Renal pelvis (tissue), 4 donors: ENCODE results near the gene LAPTM5. TPM values are rescaled to one million over a fixed set of nuclear protein-coding genes. Genes with fewer than 3 reads are reported as not detected.
A peak's percentile ranks its signal among the peaks of the same experiment; 100 is the strongest.

Source experiments
- DNase-seq: peaks from one replicate; pipeline ENCODE4 v3.0.0-alpha.2; 2013
- polyA plus RNA-seq, 3 donors: library from polyadenylated mRNA; unstranded; fragments of 120-200 nt; gene quantifications; one replicate each; pipeline ENCODE4 v1.2.1, GENCODE V29; 2013; ENCODE audit not compliant: insufficient read length in 3 of 3

The LAPTM5 gene
- polyA plus RNA-seq, 3 donors: 10.6 to 18.3 (median 12.9) TPM

DNA sequence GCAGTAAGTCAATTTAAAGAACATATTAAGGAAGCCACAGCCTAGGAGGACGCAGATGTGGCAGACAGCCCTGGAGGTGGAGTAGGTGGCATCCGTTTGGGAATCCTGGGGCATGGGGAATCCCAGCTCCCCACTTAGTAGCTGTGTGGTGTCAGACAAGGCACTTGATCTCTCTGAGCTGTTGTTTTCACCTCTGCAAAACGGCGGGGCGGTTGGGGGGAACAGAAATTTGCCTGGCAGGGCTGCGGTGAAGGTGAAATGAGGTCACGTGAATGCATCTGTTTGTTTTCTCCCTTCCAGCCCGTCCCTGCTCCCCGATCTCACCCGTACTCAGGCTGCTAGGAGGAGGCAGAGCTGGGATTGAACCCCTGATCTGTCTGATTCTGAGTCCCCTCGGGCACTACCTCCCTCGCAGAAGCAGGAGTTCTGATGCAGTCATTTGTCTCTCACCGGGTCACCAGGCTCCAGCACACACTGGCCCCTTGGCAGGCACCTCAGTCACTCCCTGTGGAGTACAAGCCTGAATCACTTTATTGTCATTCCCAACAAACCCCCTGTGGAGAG lies 2.2 kb upstream of the LAPTM5 start:
- no peak for DNase-seq

DNA sequence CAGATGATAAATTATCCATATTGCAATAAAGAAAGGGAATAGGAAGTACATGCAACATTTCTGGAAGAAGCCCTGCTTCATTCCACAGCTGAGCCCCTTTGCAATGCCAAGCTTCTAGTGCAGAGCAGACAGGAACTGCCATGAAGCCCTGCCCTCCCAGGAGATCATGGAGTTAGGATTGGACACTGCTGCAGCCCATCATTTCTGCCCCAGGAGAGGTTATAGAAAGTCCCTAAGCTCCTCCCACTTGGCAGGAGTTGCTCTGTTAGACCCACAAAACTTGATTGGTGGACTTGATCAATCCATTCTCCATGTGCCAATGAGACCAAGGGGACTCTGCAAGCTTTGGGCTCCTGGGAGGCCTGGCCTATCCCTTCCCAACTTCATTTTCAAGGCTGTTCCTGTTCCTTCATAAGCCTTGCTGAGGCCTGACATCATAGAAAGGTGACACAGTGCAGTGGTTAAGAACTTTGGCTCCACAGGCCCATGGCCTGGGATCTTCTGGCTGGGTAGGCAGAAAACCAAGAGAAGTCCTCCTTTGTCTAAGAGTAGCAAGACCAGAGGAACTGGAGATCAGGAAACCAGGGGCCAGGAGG lies 1.3 kb upstream of the LAPTM5 start:
- no peak for DNase-seq

DNA sequence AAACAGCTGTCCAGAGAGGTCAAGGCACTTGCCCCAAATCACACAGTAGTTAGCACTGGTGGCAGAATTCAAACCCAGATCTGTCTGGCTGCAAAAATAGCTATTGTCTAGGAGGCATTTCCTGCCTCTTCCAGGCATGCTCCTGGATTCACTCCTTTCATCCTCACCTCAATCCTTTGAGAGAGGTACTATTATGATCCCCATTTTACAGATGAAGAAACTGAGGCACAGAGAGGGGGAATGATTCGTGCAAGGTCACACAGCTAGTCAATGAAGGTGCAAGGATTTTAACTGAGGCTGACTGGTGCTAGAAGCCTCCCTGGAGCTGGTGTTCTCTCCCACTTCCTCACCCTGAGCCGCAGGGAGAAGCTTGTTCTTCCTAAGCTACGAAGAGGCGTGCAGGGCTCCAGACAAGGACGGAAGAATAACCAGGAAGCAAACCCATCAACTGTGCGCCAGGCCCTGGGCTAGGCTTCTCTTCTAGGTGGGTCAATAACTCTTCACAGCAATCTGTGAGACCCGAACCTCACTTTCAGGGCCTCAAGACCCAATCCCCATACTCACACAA lies 631 bp upstream of the LAPTM5 start:
- no peak for DNase-seq

DNA sequence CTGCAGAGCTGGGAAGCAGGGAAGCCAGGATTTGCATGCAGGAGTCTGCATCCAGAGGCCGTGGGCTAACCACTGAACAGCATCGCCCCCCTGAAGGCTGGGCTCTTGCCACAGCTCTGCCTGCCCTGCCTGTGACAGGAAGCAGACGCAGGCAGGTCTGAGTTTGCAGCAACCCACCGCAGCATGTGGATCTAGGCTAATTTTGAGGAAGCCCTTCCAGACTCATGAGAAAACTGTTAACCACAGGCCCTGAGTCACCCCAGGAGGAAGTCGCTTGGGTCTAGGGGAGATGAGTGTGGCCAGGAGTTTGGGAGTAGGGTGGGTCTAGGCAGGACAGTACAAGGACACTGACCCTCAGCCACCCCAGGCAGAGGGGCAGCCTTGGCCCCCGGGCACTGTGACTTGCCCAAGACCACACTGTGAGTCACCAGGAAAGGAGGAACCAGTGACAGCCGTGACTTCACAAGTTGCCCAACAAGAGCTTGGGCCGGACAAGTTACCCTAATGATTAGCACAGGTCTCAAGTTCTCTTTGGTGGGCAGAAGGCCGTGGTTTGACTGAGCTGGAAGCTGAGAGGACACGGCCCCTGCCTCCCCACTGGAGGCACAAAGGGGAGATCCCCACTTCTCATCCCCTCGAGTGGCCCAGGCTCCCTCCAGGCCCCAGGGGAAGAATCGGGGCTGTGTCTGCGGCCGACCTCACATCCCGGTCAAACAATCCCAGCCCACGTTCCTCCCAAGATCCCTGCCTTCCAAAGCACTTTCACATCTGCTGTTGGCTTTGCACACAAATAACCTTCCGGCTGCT lies 826 bp downstream of the LAPTM5 start:
- no peak for DNase-seq

DNA sequence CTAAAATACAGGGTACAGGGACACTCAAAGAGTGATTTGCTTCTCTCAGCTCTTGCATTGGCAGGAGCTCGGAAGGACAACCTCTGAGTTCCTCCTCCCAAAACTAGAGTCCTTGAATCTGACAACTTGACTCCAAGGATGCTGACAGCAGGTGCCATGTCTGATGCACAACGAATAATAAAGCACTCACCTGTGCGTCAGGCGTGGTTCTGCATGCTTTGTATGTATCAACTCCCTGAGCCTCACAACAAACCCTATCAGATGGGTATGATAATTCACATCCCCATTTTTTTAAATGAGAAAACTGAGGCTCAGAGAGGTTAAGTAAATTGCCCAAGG lies 1.4 kb downstream of the LAPTM5 start:
- DNase-seq: no peak

DNA sequence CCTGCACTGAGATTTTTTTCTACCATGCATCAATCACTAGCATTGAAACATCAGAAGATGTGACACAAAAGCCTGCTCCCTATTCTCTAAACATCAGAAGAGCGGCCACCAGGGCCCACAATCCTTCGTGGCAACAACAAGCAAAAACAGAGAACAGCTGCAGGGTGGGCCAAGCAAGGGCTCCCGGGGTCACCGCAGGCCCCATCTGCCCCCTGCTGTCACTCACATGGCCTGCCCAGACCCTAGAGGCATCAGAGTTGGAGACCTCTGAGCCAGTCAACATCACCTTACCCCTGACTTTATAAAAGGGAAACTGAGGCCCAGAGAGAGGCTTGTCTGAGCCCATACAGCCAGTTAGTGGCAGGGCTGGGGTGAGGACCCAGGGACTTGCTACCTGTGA lies 1.8 kb downstream of the LAPTM5 start:
- no peak for DNase-seq

DNA sequence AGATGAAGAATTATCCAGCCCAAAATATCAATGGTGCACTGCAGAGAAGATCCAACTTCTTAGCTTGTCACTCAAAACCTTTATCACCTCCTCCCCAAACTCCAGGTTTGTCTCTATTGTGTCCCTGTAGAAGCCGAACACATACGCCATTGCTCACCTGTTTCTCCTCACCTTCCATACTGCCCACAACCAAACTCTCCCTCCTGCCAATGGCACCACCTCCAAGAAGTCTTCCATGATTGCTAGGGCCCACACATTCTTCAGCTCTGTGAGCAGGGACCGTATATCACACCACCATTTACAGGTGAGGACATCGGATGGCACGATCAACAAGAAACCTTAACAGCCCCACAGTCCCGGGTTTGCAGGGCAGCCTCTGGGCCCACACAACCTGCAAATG lies 2.2 kb downstream of the LAPTM5 start:
- no peak for DNase-seq

DNA sequence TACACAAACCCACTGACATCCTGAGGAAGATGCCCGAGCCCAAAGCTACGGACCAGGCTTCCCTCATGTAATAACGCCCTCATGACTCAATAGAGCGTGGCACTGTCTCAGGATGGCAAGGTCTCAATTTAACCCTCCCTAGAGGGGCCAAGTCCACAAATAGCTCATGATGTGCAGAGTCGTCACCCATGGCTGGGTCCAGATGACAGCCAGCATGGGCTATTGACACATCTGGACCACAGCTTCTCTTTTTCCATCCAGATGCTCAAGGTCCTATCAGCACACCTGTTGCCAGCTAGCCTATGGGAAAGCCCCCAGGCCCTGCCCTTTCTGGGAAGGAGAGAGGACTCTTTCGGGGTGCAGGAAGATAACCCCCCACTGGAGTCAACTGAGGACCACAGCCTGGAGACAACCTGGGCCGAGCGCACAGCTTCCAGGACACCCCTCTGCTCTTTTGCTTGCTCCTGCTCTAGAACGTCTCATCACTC lies 2.8 kb downstream of the LAPTM5 start:
- DNase-seq: no peak

DNA sequence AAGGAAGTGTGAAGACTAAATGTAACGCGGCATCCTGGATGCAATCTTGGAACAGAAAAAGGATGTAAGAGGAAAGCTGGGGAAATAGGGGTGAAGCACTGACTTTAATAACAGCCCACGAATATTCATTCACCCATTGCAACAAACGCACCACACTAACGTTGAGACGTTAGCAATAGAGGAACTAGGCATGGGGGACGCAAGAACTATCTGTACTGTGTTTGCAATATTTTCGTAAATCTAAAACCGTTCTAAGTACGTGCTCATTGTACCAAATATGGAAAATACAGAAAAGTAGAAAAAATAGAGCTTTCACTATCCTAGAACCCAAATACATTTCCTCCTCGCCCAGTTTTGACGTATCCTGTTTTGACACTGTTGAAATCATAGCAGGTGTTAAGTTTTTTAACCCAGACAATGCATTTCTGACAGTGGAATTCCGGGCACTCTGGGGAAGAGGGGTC lies 3.9 kb downstream of the LAPTM5 start:
- DNase-seq: no peak

DNA sequence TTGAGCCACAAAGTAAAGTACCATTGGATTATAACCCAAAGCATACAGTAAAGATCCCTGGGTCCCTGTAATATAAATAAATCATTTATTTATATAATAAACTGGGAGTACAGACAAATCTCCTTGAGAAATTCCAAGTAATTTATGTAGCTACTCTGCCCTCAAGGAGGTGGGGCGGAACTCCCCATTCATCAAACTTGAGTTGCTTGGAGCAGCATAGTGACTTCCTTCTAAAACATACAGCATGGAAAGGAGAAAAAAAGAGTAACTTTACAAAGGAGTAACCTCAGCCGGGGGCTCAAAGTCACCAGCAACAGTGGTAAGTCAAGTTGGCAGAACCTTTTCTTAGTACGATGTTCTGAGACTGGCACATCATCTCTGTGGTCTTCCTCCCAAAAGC lies 4.5 kb downstream of the LAPTM5 start:
- DNase-seq: peak; percentile 49

DNA sequence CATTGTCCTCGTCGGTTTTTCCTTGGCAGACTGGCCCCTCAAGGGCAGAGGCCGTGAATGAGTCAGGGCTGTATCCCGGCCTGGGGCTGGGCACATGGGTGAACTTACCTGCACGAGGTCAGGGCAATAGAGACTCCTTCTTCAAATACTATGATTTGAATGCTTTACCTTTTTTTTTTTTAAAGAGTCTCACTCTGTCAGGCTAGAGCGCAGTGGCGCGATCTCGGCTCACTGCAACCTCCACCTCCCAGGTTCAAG lies 5.0 kb downstream of the LAPTM5 start:
- DNase-seq: no peak

DNA sequence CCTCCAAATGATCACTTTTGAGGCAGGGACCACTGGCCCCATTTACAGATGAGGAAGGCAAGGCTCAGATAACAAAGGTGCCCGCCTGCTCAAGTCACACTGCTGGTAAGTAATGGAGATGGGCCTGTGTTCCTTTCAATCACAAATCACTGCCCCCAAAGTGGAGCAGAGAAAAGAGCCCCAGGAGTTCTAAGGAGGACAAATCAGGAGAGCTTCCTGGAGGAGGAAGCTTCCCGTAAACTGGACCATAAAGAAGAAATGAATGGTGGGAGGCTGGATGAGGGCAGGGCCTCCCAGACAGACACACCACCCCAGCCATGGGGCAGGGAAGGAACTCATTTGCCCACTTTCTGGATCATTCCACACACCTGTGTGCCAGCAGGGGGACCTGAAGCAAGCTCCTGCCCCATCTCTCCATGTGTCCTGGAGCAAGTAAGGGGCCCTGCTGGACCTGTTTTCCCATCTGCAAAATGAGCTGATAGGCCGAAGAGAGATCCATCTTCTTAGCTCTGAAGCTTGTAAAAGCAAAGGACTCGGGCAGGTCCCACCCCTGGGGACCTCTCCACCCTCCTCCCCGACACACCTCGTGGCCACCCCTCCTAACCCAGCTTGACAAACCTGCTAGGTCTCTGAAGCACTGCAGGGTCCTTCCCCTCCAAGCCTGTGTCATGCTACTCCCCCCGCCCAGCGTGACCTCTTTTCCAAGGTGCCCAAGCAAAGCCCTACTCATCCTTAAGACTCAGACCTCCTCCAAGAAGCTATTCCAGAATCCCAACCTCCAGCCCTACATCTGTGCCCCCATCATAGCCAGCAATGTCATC lies 5.5 kb downstream of the LAPTM5 start:
- no peak for DNase-seq

DNA sequence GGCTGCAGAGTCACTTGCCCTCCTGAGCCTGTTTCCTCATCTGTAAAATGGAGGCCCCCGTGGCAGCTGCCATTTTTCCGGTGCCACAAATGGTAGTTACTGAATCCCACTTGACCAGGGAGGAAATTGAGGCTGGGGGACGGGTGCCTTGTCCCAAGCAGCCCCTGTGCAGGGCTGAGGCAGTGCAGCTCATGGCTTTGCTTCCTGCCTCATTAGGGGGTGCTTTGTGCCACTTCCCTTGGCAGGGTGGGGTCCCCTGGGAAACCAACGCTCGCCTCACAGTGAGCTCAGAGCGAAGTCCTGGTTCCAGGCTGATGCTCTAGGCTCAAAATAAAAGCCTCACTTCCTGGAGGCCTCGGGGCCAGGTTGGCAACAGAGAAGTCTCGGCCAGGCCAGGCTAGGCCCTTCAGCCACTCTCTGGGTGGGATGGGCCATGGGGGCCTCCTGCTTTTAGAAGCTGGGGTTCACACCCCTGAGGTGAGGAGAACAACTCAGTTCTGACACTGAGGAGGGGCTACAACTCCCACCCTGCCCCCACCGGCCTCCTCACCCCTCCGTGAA lies 6.8 kb downstream of the LAPTM5 start:
- no peak for DNase-seq

DNA sequence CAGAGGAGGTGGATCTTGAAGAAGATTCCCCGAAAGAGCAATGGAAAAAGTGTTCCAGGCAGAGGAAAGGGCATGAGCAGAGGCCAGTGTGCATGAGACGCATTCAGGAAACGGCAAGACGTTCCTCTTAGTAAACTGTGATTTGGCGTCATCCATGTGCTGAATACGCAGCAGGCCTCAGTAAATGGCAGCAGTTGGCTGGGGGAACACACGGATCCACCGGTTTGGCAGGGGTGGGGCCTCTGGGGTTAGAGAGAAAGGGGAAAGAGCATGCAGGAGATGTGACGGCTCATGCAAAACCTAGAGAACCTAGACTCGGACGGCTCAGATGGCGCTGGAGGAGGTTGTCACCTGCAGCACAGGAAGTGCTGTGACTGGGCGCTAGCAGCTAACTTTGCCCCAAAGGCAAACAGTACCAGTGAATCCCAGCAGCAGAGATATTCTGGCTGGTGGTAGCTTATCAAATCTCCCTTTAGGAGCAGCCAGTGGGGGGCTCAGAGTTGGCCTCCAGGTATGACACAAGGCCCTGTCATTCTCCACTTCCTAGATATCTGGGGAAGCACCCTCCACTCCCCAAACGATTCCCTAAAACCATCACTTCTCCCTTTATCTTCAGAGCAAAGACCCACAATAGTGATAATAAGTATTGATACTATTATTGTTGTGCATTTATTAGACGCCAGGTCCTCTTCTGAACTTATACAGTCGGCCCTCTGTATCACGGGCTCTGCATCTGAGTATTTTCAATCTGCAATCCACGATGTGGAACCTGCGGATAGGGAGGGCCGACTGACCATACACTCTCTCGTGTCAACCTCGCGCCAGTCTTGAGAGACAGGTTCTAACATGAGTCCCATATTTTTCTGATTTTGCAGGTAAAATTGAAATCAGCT lies 7.6 kb downstream of the LAPTM5 start:
- no peak for DNase-seq

DNA sequence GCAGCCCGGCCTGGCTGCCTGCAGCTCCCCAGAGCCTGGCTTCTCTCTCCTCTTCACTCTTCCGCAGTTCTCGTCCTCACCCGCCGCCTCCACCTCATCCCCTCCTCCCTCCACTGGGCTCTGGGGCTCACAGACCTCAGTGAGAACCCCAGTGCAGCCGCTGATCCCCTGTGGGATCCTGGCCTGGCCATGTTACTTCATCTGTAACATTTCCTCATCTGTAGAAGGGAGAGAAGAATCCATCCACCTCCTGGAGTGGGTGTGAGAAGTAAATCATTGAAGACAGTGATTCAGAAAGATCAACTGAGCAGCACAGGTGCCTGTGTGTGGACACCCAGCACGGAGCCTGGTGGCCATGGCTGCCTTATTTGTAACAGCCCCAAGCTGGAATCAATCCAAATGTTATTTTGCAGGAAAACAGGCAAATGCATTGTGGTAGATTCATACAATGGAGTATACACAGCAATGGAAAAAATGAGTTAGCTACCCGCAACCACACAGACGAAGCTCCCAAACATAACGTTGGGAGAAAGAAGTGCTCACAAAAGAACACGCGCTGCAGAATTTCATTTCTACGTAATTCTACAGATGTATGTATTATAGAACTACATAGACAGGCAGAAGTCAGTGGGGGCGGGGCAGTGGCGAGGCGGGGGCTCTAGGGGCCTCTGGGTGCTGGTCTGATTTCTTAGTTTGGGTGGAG lies 8.7 kb downstream of the LAPTM5 start:
- DNase-seq: no peak

DNA sequence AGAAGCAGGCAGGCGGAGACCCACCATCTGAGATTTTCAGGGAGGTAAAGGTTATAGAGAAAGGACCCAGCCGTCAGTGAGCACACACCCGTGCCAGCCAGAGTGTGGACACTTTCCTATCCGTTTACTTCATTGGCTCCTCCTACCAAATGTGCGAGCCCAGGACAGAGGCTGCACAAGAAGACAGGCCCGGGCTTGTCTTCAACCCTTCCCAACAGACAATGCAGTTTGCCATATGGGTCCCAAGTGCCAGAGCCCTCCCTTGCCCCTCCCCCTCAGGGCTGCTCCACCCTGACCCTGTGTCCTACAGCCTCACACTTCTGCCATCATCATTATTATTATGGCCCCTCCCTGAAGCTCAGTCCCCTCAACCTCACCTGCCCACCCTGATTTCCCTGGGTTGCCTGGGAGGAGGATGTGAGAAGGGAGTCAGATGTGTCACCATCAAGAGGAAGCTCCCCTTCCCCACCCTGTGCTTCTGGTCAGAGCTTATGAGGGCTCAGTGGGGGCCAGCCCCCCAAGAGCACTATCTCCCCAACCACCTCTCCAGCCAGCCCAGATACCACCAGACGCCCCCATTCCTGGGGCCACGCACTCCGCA lies 9.4 kb downstream of the LAPTM5 start:
- DNase-seq: no peak

DNA sequence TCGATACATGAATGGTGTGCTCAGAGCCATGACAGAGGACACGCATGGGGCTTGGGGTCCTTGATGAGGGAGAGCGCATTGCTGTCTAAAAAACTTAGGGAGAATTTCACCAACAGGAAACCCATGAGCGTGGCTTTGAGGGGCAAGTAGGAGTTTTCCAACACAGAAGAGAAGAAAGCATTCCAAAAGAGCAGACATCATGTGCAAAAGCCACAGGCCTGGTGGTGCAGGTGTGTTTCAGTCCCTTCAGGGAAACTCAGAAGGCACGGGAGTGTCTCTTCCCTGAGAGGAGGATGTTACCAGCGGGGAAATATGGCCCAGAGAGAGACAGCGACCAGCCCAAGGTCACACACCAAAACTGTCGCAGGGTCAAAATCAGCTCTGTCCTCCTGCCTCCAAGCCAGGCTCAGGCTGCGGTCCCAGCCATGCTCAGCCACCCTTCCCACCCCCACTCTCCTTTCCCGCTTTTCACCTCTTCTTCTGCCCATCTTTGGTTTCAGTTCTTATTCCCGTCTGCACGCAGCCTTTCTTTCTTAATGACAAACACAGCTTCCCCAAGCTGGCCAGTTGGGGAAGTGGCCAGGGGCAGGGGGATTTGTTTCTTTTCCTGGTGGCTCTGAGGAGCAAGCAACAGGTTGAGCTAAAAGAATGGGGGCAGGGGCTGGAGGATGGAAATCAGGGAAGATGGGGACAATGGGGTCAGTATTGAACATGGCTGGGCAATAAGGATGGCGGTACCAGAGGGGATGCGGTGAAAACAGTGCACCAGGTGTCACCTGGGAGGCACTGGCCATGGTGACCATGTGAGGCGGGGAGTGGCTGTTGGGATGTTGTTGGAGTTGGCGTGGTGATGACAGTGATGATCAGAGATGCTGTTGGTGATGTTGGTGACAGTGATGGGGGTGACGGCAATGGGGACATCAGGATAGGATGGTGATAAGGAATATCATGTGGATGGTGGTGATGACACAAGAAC lies 10.3 kb downstream of the LAPTM5 start:
- no peak for DNase-seq

DNA sequence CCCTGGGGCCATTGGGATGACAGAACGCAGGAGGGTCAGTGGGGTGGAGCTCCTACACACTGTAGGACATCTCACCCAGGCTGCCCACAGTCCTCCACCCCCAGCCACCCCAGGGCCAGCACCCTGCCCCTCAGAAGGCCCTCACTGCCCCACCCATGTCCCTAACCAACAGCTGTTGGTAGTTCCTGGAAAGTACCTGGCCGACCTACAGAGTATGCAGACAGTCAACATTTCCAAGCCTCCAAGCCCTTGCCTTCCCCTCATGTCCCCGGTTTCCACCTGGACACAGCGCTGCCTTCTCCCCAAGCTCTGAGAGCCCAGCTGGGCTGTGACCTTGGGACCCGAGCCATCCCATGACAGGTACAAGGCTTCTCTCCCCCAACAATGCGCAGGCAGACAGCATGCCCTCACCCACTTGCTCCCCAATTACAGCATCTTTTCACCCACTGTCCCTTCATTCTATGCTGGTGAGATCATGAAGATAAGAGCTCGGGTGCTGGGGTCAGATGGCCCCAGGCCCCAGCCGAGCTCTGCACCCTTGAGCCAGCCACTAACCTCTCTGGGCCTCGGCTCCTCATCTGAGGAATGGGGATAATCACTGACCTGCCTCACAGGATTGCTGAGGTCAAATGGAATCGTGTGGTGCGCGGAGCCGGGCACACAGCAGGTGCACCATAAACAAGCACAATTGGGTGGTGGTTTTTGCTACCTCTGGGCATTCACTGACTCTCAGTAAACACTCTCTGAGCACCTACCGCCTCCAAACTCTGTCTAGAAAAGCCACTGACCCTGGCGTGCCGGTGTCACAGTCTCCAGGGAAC lies 11.2 kb downstream of the LAPTM5 start:
- no peak for DNase-seq
